Epidermal melanocyte (primary cell): ENCODE results near the gene ADAM20.
"Not testable (repeated sequence)": the region's sequence is repeated elsewhere in the genome, so short reads cannot be mapped to it uniquely, and the experiment has no call there.

ENCODE experiments used
- DNase-seq: peaks from one replicate; pipeline ENCODE4 v3.0.0; 2011; ENCODE audit warnings: low spot score; ENCODE audit not compliant: insufficient read length

Gene ADAM20

GRCh38 chr14:70534904-70535303, at the start of gene ADAM20:
Gene ADAM20, minus strand, starts transcription at chr14:70535004. Its CDS starts 10,247 bp downstream, at chr14:70524757.
- DNase-seq: no peak

- no peak for DNase-seq
Measured at GRCh38 chr14:70576891-70577290, 42.1 kb upstream of the ADAM20 start.

- DNase-seq: no peak
Measured at GRCh38 chr14:70573050-70573449, 38.2 kb upstream of the ADAM20 start.

- no peak for DNase-seq
Measured at GRCh38 chr14:70571139-70571538, 36.3 kb upstream of the ADAM20 start.

- no peak for DNase-seq
Measured at GRCh38 chr14:70567791-70568190, 33.0 kb upstream of the ADAM20 start.

- DNase-seq: no peak
Measured at GRCh38 chr14:70563869-70564268, 29.1 kb upstream of the ADAM20 start.

- no peak for DNase-seq
Measured at GRCh38 chr14:70563417-70563816, 28.6 kb upstream of the ADAM20 start.

- DNase-seq: no peak
Measured at GRCh38 chr14:70558356-70558755, 23.6 kb upstream of the ADAM20 start.

GRCh38 chr14:70555890-70556289, 21.1 kb upstream of the ADAM20 start:
- DNase-seq: no peak

- DNase-seq: no peak
Measured at GRCh38 chr14:70538087-70538486, 3.3 kb upstream of the ADAM20 start.

- DNase-seq: no peak
Measured at GRCh38 chr14:70536830-70537229, 2.0 kb upstream of the ADAM20 start.

GRCh38 chr14:70530417-70530816, 4.4 kb downstream of the ADAM20 start:
- no peak for DNase-seq

GRCh38 chr14:70527501-70528105, 7.2 kb downstream of the ADAM20 start:
- DNase-seq: no peak

- no peak for DNase-seq
Measured at GRCh38 chr14:70525691-70526090, 9.1 kb downstream of the ADAM20 start.

- no peak for DNase-seq
Measured at GRCh38 chr14:70515811-70516210, 19.0 kb downstream of the ADAM20 start.

- DNase-seq: no peak
Measured at GRCh38 chr14:70514168-70515069, 20.4 kb downstream of the ADAM20 start.

- DNase-seq: no peak
Measured at GRCh38 chr14:70498191-70498590, 36.6 kb downstream of the ADAM20 start.

GRCh38 chr14:70489579-70490200, 45.1 kb downstream of the ADAM20 start:
- DNase-seq: no peak

- DNase-seq: not testable (repeated sequence)
Measured at GRCh38 chr14:70477356-70478105, 57.3 kb downstream of the ADAM20 start.

- DNase-seq: not testable (repeated sequence)
Measured at GRCh38 chr14:70475459-70475858, 59.3 kb downstream of the ADAM20 start.

GRCh38 chr14:70473825-70474224, 61.0 kb downstream of the ADAM20 start:
- no peak for DNase-seq
